A549 (cell line): ENCODE data around the gene LMAN1. TPM values are rescaled to one million over a fixed set of nuclear protein-coding genes. Genes with fewer than 3 reads are reported as not detected.

Experiments
- ATAC-seq, 2 experiments: fragments of 200-7000 bp in 1 of 2; fragments of >200 bp in 1 of 2; cut with Nextera tagmentation in 1 of 2; cut with Tn5 transposase in 1 of 2; 3 replicates each; pipeline versions ENCODE4 v1.8.0 to v1.9.1; 2018 to 2020; ENCODE audit warnings: mild to moderate bottlenecking in 1 of 2, moderate library complexity in 1 of 2
- CTCF ChIA-PET: fragments of 300-600 bp; sonication (Branson Sonifier 250); formaldehyde crosslinking; extraction: SDS; loops from one replicate; lab custom pipeline; 2021; ENCODE audit warnings: antibody characterized with exemption, inconsistent platforms; lab: Yijun Ruan, JAX
- POLR2A ChIA-PET: fragments of 350-600 bp; formaldehyde crosslinking; extraction: SDS; loops from one replicate; lab custom pipeline; 2021; ENCODE audit warnings: antibody characterized with exemption, inconsistent platforms; lab: Yijun Ruan, JAX
- DNase-seq, 2 experiments: peaks; one replicate each; pipeline versions ENCODE4 v3.0.0 to v3.0.0-alpha.2; 2011 to 2016; ENCODE audit warnings: low read depth in 1 of 2, low spot score in 1 of 2
- FAIRE-seq: peaks from 2 replicates; lab custom pipeline; 2011; peaks lifted over from hg19 to GRCh38; lab: Jason Lieb, UNC
- H3K27ac ChIP-seq, 2 experiments: fragments of >200 bp; sonication (Bioruptor Twin); formaldehyde crosslinking; 3 replicates each; pipeline ENCODE4 v1.5.1; 2016 to 2017
- H3K4me1 ChIP-seq: fragments of >200 bp; sonication (Bioruptor Twin); formaldehyde crosslinking; 3 replicates; pipeline ENCODE4 v1.6.1; 2016
- H3K4me2 ChIP-seq: fragments of >200 bp; sonication (Bioruptor Twin); formaldehyde crosslinking; 3 replicates; pipeline ENCODE4 v1.6.1; 2016
- H3K4me3 ChIP-seq: fragments of >200 bp; sonication (Bioruptor Twin); formaldehyde crosslinking; 3 replicates; pipeline ENCODE4 v1.5.1; 2016
- H3K9me3 ChIP-seq: fragments of >200 bp; sonication (Bioruptor Twin); formaldehyde crosslinking; 3 replicates; pipeline ENCODE4 v1.6.1; 2016
- BHLHE40 ChIP-seq: IDR thresholded peaks from 2 replicates; pipeline ENCODE4 v1.6.1; 2012; ENCODE audit warnings: low read depth, low read length, inconsistent platforms
- CBX2 ChIP-seq: fragments of 200-600 bp; sonication (generic); IDR thresholded peaks from 2 replicates; pipeline ENCODE4 v1.6.1; 2016; ENCODE audit warnings: low read depth, mild to moderate bottlenecking, borderline replicate concordance
- CEBPB ChIP-seq, 2 experiments: fragments of >200 bp in 1 of 2; sonication (Bioruptor Twin) in 1 of 2; formaldehyde crosslinking in 1 of 2; IDR thresholded peaks; 2 replicates each; pipeline ENCODE4 v1.6.1; 2012 to 2016
- FOSB ChIP-seq: fragments of 250-450 bp; sonication (Bioruptor Pico); IDR thresholded peaks from 2 replicates; pipeline ENCODE4 v1.5.0; 2020; ENCODE audit warnings: mild to moderate bottlenecking, moderate library complexity
- FOSL2 ChIP-seq, 2 experiments: fragments of 450-650 bp in 1 of 2; fragments of >200 bp in 1 of 2; sonication (Bioruptor Twin) in 1 of 2; formaldehyde crosslinking; IDR thresholded peaks; 2 replicates each; pipeline versions ENCODE4 v1.5.0 to v1.6.1; 2016 to 2020; ENCODE audit warnings: mild to moderate bottlenecking in 1 of 2, moderate library complexity in 1 of 2
- HOXA7 ChIP-seq: fragments of 250-450 bp; sonication (Bioruptor Pico); IDR thresholded peaks from 2 replicates; pipeline ENCODE4 v1.5.0; 2020; ENCODE audit warnings: mild to moderate bottlenecking, moderate library complexity
- HOXB5 ChIP-seq: fragments of 250-450 bp; sonication (Bioruptor Pico); IDR thresholded peaks from 2 replicates; pipeline ENCODE4 v1.5.0; 2020; ENCODE audit warnings: mild to moderate bottlenecking, moderate library complexity
- KDM1A ChIP-seq: fragments of 200-600 bp; sonication (generic); IDR thresholded peaks from 2 replicates; pipeline ENCODE4 v1.6.1; 2016; ENCODE audit warnings: low read depth, mild to moderate bottlenecking
- NFE2L2 ChIP-seq: fragments of 150-350 bp; conservative IDR thresholded peaks from 2 replicates; pipeline ENCODE4 v1.6.1; 2014; ENCODE audit warnings: low read length
- PHF8 ChIP-seq: fragments of 200-600 bp; sonication (generic); IDR thresholded peaks from 2 replicates; pipeline ENCODE4 v1.6.1; 2016; ENCODE audit warnings: low read depth, mild to moderate bottlenecking, antibody characterized with exemption, moderate library complexity, borderline replicate concordance
- POLR2A ChIP-seq: IDR thresholded peaks from 2 replicates; pipeline ENCODE4 v1.6.1; 2012; ENCODE audit warnings: mild to moderate bottlenecking, low read length
- POLR2AphosphoS2 ChIP-seq: conservative IDR thresholded peaks from 2 replicates; pipeline ENCODE4 v1.6.1; 2012; ENCODE audit warnings: low read length, improper control_type of control experiment, inconsistent platforms
- RCOR1 ChIP-seq: fragments of 150-350 bp; IDR thresholded peaks from 2 replicates; pipeline ENCODE4 v1.6.1; 2014; ENCODE audit warnings: antibody characterized with exemption, low read length, low read depth
- REST ChIP-seq: fragments of 200-600 bp; sonication (generic); IDR thresholded peaks from 2 replicates; pipeline ENCODE4 v1.6.1; 2016; ENCODE audit warnings: antibody characterized with exemption, mild to moderate bottlenecking, moderate library complexity
- RFX5 ChIP-seq: fragments of 450-650 bp; IDR thresholded peaks from 2 replicates; pipeline ENCODE4 v1.7.1; 2014; ENCODE audit warnings: antibody characterized with exemption, mild to moderate bottlenecking, moderate library complexity
- RNF2 ChIP-seq: fragments of 200-600 bp; sonication (generic); IDR thresholded peaks from 2 replicates; pipeline ENCODE4 v1.6.1; 2016; ENCODE audit warnings: low read depth, mild to moderate bottlenecking, antibody characterized with exemption, moderate library complexity, borderline replicate concordance
- SREBF2 ChIP-seq: fragments of 450-650 bp; IDR thresholded peaks from 2 replicates; pipeline ENCODE4 v1.6.1; 2014; ENCODE audit warnings: mild to moderate bottlenecking, moderate library complexity
- TFCP2L1 ChIP-seq: fragments of 250-450 bp; sonication (Bioruptor Pico); IDR thresholded peaks from 2 replicates; pipeline ENCODE4 v1.5.0; 2021; ENCODE audit warnings: mild to moderate bottlenecking
- TP53 ChIP-seq: fragments of 250-450 bp; sonication (Bioruptor Pico); IDR thresholded peaks from 2 replicates; pipeline ENCODE4 v1.5.0; 2021; ENCODE audit warnings: mild to moderate bottlenecking, moderate library complexity
- WGBS: methylation state at CpG from one replicate; pipeline ENCODE4 v1.1.6; 2017; ENCODE audit errors: missing lambda C conversion rate; 5-methylcytosine and 5-hydroxymethylcytosine counted together
- polyA plus RNA-seq, 4 experiments: library from polyadenylated mRNA; depleted of rRNA in 3 of 4; stranded (reverse); fragments of >200 nt; fragmentation: RNase III in 1 of 4; extraction: RNeasy Plus Mini Kit Qiagen cat#74134 plus additional on column Dnase treatment in 1 of 4; gene quantifications; 2 replicates in 3 of 4; 3 replicates in 1 of 4; pipeline ENCODE4 v1.2.3, GENCODE V29; 2011 to 2017
- TF ChIP-seq, protein P1 (sequence below): fragments of >200 bp; sonication (Bioruptor Twin); formaldehyde crosslinking; IDR thresholded peaks from 3 replicates; pipeline ENCODE4 v1.6.1; 2016

LMAN1 gene
- polyA plus RNA-seq, 2 of the 4 experiments (the other 2 are of a cell fraction): 56.2 to 94.0 TPM

DNA sequence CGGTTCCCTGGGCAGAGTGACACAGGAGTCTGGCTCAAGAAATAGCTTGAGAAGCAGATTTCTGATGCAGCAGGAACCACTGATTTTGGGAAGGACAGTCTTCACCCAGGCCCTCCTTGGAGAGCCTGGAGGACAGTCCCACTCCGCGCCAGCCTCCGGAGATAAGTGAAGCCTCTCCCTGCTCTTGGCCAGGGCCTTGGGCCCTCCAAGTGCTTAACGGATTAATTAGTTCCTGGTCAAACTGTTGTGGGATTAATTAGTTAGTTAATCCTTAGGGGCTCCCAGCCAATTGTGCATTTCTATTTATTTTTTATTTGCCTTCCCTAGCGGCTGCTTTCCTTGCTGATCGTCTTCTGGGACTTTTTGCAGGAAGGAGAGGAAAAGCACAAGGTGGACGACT, 60.2 kb downstream of the LMAN1 start (continued):
- TF ChIP-seq REST: no peak
- TF ChIP-seq KDM1A: no peak
- no peak for TF ChIP-seq HOXB5 (CRISPR knock-in tag)
- TF ChIP-seq PHF8: no peak
- no peak for TF ChIP-seq FOSB (CRISPR knock-in tag)

- DNase-seq (no peak), ATAC-seq (no peak), FAIRE-seq (no peak)
- H3K9me3 ChIP-seq: no peaks in the 10 kb centered on the region
- no peak overlapping the region for H3K27ac ChIP-seq
- ChIA-PET CTCF (no interaction called here), POLR2A (no interaction called here)
- H3K4me3 ChIP-seq: no peak overlapping the region
- no peak overlapping the region for H3K4me2 ChIP-seq
- no peak for TF ChIP-seq FOSL2 (IDR thresholded peaks at IDR 0.05)
- no peak for TF ChIP-seq FOSL2 (CRISPR knock-in tag; IDR thresholded peaks at IDR 0.05)
- no peak for TF ChIP-seq SREBF2
- TF ChIP-seq TFCP2L1 (CRISPR knock-in tag): no peak
- TF ChIP-seq POLR2AphosphoS2: no peak
- TF ChIP-seq RCOR1: no peak
- TF ChIP-seq POLR2A: no peak
- TF ChIP-seq TP53 (CRISPR knock-in tag): no peak
- TF ChIP-seq CEBPB (IDR thresholded peaks at IDR 0.05): no peak
- TF ChIP-seq, protein P1, sequence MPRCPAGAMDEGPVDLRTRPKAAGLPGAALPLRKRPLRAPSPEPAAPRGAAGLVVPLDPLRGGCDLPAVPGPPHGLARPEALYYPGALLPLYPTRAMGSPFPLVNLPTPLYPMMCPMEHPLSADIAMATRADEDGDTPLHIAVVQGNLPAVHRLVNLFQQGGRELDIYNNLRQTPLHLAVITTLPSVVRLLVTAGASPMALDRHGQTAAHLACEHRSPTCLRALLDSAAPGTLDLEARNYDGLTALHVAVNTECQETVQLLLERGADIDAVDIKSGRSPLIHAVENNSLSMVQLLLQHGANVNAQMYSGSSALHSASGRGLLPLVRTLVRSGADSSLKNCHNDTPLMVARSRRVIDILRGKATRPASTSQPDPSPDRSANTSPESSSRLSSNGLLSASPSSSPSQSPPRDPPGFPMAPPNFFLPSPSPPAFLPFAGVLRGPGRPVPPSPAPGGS: no peak
- TF ChIP-seq RFX5: no peak
- TF ChIP-seq HOXA7 (CRISPR knock-in tag): no peak
- no peak for TF ChIP-seq BHLHE40
- no peak for TF ChIP-seq CBX2
- no peaks in the 10 kb centered on the region for H3K4me1 ChIP-seq
These were observed 65.7 kb downstream of the LMAN1 start for GRCh38 chr18:59293317-59293716.

DNA sequence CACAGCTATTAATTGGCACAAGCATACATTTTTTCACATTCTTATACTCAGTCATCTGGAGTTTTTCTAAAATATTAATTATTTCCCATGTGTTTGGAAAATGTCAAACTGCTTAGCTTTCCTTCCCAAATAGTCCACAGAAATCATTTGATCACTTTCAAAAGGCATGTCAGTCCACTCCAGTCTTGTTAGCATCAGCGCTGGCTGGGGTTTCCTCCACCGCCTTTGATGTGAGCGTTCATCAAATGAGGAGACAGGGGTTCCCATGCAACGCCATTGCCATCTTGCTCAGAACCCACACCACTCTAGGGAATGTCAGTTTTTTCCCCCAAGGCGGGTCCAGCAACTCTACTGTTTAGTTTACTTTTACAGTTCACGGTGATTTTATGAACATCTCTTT, 72.7 kb downstream of the LMAN1 start:
- Histone ChIP-seq H3K27ac (no peak overlapping the region), H3K4me2 (no peak overlapping the region), H3K9me3 (no peaks in the 10 kb centered on the region), H3K4me3 (no peak overlapping the region), H3K4me1 (no peaks in the 10 kb centered on the region)
- ChIA-PET CTCF (interaction anchor here (0.8 to 1.7 kb wide), 5 partner anchors 10 to 116 kb away, joined by 3 to 8 read pairs (median 5); no protein-coding TSS in a partner anchor), POLR2A (no interaction called here)
- FAIRE-seq (no peak), ATAC-seq (no peak), DNase-seq (no peak)
- TF ChIP-seq NFE2L2: no peak
- TF ChIP-seq SREBF2: no peak
- TF ChIP-seq CEBPB (IDR thresholded peaks at IDR 0.05): no peak
- TF ChIP-seq POLR2A: no peak
- TF ChIP-seq RNF2: no peak
- 28% methylated on average over 6 of the region's 6 CpGs for WGBS
